Stimulated activated naive CD8-positive, alpha-beta T cell treated with anti-CD3 and anti-CD28 coated beads, Interleukin-15, Interleukin-2, amounts not matched to agents 100 ng/mL and 50 ng/mL, for 24 hours (primary cell): ENCODE data around the gene FH.
A peak's percentile ranks its signal among the peaks of the same experiment; 100 is the strongest.

Experiments
- H3K27ac Mint-ChIP-seq: one replicate; pipeline ENCODE4 v1.8.0; 2021; ENCODE audit warnings: mild to moderate bottlenecking, mixed read lengths
- H3K27me3 Mint-ChIP-seq: one replicate; pipeline ENCODE4 v1.8.0; 2021; ENCODE audit warnings: mixed read lengths
- H3K36me3 Mint-ChIP-seq: one replicate; pipeline ENCODE4 v1.8.0; 2021; ENCODE audit warnings: low read depth, mixed read lengths
- H3K4me1 Mint-ChIP-seq: one replicate; pipeline ENCODE4 v1.8.0; 2021; ENCODE audit warnings: low read depth, mixed read lengths
- H3K4me3 Mint-ChIP-seq: one replicate; pipeline ENCODE4 v1.8.0; 2021; ENCODE audit warnings: mild to moderate bottlenecking, mixed read lengths
- H3K9me3 Mint-ChIP-seq: one replicate; pipeline ENCODE4 v1.8.0; 2021; ENCODE audit warnings: mixed read lengths

FH gene

DNA sequence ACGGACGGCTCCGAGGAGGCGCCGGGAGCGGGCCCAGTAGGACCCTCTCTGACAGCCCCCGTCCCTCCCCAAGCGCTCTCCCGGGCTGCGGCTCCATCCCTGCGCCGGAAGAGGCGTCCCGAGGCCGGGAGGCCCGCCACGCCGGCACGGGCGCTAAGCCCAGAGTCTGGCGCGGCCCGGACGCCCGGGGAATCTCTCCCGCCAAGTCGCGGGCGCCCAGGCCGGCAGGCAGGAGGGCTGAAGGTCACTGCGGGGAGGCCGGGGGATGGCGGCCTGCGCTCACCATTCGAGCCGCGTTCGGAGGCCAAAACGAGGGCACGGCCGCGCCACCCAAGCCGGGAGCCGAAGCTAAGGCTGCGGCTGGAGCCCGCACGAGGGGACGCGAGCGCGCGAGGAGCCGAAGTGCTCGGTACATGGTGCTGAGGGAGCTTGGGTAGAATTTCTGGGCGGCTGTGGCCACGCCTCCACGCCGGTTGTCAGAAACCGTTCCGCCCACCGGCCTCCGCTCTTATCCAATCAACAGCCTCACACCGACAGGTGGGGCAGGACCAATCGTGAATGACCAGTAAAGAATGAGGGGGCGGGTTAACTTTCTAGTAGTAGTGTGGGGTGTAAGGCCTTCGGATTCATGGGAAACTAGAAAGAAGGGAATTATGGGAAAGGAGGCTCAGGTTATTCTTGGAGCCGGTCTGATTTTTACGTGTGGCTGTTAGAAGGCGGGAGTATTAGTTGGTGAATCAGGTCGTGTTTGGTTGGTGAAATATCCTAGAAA is at the start of gene FH:
FH (minus strand) TSS at position 448 of the 772 bp plus-strand sequence; CDS start at position 415, 33 bp downstream.
- peak within 1 kb of the TSS; percentile 81 for H3K27ac Mint-ChIP-seq
- H3K36me3 Mint-ChIP-seq, result peaks cover 25% of the 10 kb centered on the region
- peak within 1 kb of the TSS; percentile 93 for H3K4me3 Mint-ChIP-seq
- H3K27me3 Mint-ChIP-seq, result peaks cover 22% of the 10 kb centered on the region
- H3K4me1 Mint-ChIP-seq, result peaks cover 20% of the 10 kb centered on the region
- H3K9me3 Mint-ChIP-seq, result no peaks in the 10 kb centered on the region

DNA sequence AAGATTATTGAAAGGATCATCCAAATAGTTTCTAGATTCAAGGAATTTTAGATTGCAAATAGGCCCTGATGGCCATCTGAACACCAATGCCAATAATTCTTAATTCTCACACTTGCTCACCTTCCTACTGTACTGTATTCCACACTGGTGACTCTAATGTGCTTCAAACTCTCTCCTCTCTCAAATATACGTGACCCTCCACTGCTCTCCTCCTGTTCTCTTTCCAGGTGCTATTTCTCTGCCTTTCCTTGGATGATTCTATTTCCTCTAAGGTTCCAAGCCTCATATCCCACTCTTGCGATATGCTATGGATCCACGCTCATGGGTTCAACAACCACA is 41.3 kb upstream of the FH start:
- H3K4me1 Mint-ChIP-seq, result no peaks in the 10 kb centered on the region
- no peak overlapping the region for H3K27ac Mint-ChIP-seq
- H3K27me3 Mint-ChIP-seq, result no peaks in the 10 kb centered on the region
- no peaks in the 10 kb centered on the region for H3K9me3 Mint-ChIP-seq
- H3K4me3 Mint-ChIP-seq, result no peak overlapping the region
- no peaks in the 10 kb centered on the region for H3K36me3 Mint-ChIP-seq

DNA sequence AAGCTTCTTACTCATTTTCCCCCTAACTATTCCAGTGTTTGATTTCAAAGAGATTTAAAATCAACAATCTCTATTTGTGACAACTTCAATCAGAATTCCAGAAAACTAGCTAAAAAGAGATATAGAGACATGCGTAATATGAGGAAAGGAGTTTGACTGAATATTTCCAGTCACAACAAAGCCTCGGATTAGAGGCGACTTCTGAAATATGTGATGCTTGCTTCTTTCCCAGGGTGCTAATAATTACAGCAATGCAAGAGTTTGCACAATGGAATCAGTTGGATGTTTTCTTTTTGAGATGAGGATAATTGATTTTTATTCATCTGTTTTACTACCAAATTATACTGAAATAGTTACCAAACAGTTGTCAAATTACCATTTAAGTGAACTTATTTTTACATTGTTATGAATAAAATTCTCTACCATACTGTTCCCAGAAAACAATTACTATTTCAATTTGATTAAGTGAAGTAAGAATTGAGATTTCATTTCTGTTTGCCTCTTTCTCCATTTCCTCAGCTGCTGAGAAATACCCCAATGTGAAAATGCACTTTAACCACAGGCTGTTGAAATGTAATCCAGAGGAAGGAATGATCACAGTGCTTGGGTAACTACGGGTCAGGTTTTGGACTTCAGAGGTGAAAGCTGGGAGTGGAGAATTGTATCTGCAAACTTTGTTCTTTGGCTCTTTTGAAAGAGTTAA is 40.7 kb upstream of the FH start:
- Mint-ChIP-seq H3K4me1 (no peaks in the 10 kb centered on the region), H3K4me3 (no peak overlapping the region), H3K27ac (no peak overlapping the region), H3K27me3 (no peaks in the 10 kb centered on the region), H3K36me3 (no peaks in the 10 kb centered on the region), H3K9me3 (no peaks in the 10 kb centered on the region)

DNA sequence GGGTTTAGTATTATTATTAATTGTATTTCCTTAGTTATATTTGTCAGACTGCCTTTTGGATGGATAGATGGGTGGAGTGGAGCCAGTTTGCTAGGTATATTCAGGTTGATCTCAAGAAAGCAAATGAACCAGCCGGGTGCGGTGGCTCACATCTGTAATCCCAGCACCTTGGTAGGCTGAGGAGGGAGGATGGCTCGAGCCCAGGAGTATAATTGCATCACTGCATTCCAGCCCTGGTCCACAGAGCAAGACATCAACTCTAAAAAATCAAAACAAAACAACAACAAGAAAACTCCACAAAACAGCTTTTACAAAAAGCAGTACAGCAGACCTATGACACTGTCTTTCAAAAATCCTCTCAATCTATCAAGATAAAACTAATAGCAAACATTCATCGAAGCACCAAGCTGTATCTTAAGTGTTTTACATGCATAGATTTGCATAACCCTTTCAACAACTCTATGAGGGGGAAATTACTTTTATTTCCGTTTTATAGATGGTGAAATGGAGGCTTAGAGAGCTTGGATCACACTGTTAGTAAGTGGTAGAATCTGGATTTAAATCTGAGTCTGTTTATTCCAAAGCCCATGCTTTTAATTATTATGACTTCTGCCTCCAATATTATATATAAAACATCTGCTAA is 38.1 kb upstream of the FH start:
- H3K27me3 Mint-ChIP-seq, result no peaks in the 10 kb centered on the region
- no peaks in the 10 kb centered on the region for H3K9me3 Mint-ChIP-seq
- no peaks in the 10 kb centered on the region for H3K36me3 Mint-ChIP-seq
- H3K27ac Mint-ChIP-seq, result no peak overlapping the region
- peaks cover 2% of the 10 kb centered on the region for H3K4me1 Mint-ChIP-seq
- no peak overlapping the region for H3K4me3 Mint-ChIP-seq

DNA sequence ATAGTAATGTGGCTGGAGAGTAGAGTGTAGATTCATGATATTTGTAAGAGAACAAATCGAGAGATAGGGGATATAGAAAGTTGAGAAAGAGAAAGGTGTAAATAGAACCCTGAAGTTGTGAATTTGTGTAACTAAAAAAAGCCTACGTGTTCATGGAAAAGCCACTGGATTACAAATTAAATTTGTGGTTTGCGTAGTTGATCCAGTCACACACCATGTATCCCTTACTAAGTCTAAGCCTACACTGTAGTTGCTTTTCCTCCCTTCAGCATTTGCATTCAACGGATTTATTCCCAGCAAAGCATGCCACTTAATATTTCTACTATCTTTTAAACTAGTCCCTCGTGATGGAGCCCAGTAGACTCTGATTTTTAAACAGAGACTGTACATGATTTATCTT is 37.5 kb upstream of the FH start:
- Mint-ChIP-seq H3K36me3 (no peaks in the 10 kb centered on the region), H3K27ac (no peak overlapping the region), H3K9me3 (no peaks in the 10 kb centered on the region), H3K4me1 (peaks cover 9% of the 10 kb centered on the region), H3K4me3 (no peak overlapping the region), H3K27me3 (no peaks in the 10 kb centered on the region)

DNA sequence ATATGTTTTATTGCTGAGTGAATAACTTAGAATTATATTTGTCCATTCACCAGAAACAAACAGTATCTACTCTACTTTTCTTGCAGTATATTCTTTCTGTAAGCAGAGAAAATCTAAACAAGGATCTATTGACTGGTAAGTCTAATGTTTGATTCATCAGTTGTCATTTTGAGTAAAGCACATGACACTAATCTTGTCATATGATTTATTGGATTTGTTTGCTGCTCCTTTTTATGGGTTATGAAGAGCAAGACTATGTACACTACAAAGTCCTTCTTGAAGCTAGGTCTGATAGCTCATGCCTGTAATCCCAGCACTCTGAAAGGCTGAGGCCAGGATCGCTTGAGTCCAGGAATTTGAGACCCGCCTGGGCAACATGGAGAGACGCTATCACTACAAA is 36.0 kb upstream of the FH start:
- Mint-ChIP-seq H3K4me1 (peaks cover 24% of the 10 kb centered on the region), H3K36me3 (no peaks in the 10 kb centered on the region), H3K27ac (no peak overlapping the region), H3K27me3 (no peaks in the 10 kb centered on the region), H3K4me3 (no peak overlapping the region), H3K9me3 (no peaks in the 10 kb centered on the region)

DNA sequence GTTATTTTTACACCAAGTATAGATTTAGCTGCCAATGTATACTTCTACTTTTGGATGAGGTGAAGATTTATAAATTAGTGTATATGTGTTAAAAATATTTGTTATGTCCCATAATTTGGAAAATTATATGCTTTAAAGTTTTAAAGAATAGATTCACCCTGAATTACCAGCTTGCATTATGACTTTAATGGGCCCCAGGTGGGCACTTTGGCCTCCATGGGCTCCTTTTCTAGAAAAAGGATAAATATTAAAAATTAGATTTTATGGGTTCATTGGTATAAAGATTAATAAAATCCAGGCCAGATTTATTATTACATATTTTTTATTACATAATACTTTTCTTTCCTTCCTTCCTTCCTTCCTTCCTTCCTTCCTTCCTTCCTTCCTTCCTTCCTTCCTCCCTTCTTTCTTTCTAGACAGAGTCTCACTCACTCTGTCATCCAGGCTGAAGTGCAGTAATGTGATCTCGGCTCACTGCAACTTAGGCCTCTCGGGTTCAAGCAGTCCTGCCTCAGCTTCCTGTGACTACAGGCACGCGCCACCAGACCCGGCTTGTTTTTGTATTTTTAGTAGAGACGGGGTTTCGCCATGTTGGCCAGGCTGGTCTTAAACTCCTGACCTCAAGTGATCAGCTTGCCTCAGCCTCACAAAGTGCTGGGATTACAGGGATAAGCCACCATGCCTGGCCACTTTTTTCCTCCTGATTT is 34.5 kb upstream of the FH start:
- no peak overlapping the region for H3K4me3 Mint-ChIP-seq
- peaks cover 27% of the 10 kb centered on the region for H3K4me1 Mint-ChIP-seq
- H3K9me3 Mint-ChIP-seq, result no peaks in the 10 kb centered on the region
- no peak overlapping the region for H3K27ac Mint-ChIP-seq
- no peaks in the 10 kb centered on the region for H3K27me3 Mint-ChIP-seq
- no peaks in the 10 kb centered on the region for H3K36me3 Mint-ChIP-seq

DNA sequence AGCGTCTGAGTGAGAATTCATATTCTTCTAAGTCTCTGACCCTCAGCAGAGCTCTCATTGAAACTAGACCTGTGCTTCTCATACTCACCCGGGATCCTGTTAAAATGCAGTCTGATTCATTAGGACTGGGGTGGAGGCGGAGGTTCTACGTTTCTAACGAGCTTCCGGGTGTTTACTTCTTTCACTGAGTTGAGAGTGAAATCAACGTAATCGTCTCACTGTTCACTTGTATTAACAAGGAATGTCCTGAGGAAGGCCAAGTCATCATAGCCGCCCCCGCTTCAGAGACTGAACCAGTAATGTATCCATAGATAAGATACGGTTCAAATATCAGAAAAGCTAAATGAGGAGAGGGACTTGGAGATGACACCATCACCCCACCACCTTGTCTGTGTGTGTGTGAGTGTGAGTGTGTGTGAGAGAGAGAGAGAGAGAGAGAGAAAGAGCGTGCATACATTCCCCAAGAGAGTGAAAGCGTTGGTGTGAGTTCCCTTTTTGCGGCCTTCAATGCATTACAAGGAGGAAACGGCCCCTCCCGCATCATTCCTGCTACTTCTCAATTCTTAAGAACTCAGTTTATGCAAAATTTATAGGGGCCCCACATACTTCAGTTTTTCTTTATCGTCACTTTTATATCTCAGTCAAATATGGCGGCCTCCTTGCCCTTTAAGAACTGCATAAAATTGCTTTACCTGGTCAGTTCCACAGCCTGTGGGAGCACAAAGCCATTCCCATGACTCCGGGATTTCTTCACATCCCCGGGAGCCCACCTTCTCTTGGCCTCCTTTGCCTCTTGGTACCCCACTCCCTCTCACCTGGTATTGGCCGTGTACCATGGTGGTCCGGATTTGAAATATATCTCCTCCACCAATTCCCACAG is 32.4 kb upstream of the FH start:
- H3K9me3 Mint-ChIP-seq, result no peaks in the 10 kb centered on the region
- no peaks in the 10 kb centered on the region for H3K36me3 Mint-ChIP-seq
- H3K27me3 Mint-ChIP-seq, result no peaks in the 10 kb centered on the region
- H3K27ac Mint-ChIP-seq, result peak overlapping the region; percentile 99
- H3K4me1 Mint-ChIP-seq, result peaks cover 27% of the 10 kb centered on the region
- peak overlapping the region; percentile 82 for H3K4me3 Mint-ChIP-seq

DNA sequence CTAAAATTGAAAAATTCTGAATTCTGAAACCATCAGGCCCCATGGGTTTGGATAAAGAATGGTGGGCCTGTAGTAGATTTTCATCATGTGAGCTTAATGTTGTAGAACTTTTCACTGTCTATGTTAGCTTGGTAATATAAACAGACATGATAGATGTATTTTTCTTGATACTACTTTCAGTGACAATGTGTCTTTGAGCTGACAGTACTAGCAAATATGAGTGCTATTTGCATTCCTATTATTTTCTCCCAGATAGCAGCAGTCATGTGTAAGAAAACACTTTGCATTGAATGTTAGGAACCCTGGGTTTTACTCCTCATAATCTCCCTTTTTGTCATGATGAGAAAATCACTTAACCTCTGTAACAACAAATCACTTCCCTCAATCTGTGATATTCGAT is 30.8 kb upstream of the FH start:
- Mint-ChIP-seq H3K27ac (no peak overlapping the region), H3K4me3 (no peak overlapping the region), H3K27me3 (no peaks in the 10 kb centered on the region), H3K4me1 (peaks cover 27% of the 10 kb centered on the region), H3K36me3 (no peaks in the 10 kb centered on the region), H3K9me3 (no peaks in the 10 kb centered on the region)

DNA sequence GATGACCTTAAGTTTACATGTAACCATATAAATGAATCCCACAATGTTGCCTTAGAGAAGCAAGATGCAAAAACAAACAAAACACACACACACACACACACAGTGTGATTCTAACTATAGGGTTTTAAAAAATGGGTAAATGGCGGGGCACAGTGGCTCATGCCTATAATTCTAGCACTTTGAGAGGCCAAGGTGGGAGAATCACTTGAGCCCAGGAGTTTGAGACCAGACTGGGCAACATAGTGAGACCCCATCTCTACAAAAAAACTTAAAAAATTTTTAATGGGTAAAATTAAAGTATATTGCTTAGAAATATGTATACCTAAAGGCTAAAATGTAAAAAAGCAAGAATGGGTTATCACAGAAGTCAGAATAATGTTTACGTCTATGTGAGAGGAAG is 28.5 kb upstream of the FH start:
- Mint-ChIP-seq H3K36me3 (no peaks in the 10 kb centered on the region), H3K4me1 (peaks cover 27% of the 10 kb centered on the region), H3K27ac (no peak overlapping the region), H3K9me3 (no peaks in the 10 kb centered on the region), H3K27me3 (no peaks in the 10 kb centered on the region), H3K4me3 (no peak overlapping the region)

DNA sequence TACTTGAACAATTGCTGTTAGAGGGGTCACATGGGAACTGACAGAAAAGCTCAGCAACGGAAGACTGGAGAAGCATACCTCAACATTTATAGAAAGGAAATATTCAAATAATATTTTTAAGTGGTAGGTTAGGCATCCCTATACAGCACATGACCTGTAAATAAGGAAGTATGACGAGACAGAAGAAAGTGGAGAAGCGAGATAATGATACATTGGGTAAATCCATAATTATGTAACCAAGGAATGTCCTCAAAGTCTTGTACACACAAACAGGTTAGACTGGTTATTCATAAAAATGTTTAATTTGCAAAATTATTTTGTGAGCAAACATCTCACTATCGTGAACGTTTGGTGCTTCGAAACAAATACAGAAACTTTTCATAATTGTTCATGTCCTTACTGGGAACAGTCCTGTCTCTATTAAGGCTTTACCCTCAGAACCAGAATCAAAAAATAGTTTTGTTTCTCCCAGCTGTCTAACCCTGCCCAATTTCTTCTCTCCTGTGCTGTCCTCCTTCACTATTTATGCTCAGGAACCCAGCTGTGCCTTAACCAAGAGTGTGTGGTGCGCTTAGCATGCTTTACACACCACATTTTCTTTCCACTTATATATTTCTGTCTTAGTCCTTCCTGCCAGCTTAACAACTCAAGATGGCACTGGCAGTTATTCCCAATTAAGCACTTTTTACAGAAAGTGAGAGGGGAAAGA is 22.8 kb upstream of the FH start:
- no peaks in the 10 kb centered on the region for H3K36me3 Mint-ChIP-seq
- peaks cover 2% of the 10 kb centered on the region for H3K4me1 Mint-ChIP-seq
- peaks cover 4% of the 10 kb centered on the region for H3K27me3 Mint-ChIP-seq
- no peak overlapping the region for H3K4me3 Mint-ChIP-seq
- no peak overlapping the region for H3K27ac Mint-ChIP-seq
- H3K9me3 Mint-ChIP-seq, result no peaks in the 10 kb centered on the region

DNA sequence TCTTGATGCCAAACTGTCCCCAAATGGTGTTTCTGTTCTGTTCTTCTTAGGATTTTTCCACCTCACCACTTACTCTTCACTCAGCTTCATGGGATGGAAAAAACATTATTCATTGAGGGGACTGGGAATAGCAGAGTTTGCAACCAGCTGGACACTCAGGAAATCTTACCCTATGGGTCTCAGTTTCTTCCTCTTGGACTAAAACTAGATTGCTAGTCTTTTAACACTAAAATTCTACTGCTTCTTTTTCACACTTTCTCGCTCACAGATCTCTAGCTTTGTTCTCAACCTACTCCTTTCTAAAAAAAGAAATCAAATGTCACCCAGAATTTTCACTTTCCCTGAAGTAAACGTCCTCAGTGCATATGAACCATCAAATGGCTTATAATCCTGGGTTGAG is 17.4 kb upstream of the FH start:
- no peaks in the 10 kb centered on the region for H3K9me3 Mint-ChIP-seq
- H3K27me3 Mint-ChIP-seq, result peaks cover 4% of the 10 kb centered on the region
- H3K36me3 Mint-ChIP-seq, result no peaks in the 10 kb centered on the region
- peaks cover 33% of the 10 kb centered on the region for H3K4me1 Mint-ChIP-seq
- no peak overlapping the region for H3K27ac Mint-ChIP-seq
- no peak overlapping the region for H3K4me3 Mint-ChIP-seq

DNA sequence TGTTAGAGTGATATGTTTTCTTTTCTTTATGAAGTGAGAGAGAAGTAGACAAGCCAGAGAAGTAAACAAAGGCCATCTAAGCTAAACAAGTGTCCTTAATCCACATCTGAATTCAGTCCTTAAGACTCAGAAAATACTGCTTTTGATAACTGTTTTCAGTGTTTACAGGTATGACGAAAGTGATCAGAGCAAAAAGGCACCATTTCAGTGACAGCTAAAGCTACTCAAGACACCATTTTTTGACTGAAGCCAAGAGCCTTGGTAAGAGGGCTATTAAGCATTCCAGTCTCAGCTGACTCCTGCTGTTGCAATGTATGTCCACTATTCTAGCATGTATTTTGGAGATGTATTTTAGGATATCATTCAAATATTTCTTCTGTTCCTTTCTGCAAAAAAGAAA is 16.7 kb upstream of the FH start:
- H3K4me3 Mint-ChIP-seq, result no peak overlapping the region
- no peaks in the 10 kb centered on the region for H3K9me3 Mint-ChIP-seq
- H3K27ac Mint-ChIP-seq, result no peak overlapping the region
- no peaks in the 10 kb centered on the region for H3K36me3 Mint-ChIP-seq
- peaks cover 39% of the 10 kb centered on the region for H3K4me1 Mint-ChIP-seq
- peaks cover 4% of the 10 kb centered on the region for H3K27me3 Mint-ChIP-seq
